Measurements from ENCODE around the gene KIFC3.
"Not testable (repeated sequence)": the region's sequence is repeated elsewhere in the genome, so short reads cannot be mapped to it uniquely, and the experiment has no call there.

The KIFC3 gene

DNA sequence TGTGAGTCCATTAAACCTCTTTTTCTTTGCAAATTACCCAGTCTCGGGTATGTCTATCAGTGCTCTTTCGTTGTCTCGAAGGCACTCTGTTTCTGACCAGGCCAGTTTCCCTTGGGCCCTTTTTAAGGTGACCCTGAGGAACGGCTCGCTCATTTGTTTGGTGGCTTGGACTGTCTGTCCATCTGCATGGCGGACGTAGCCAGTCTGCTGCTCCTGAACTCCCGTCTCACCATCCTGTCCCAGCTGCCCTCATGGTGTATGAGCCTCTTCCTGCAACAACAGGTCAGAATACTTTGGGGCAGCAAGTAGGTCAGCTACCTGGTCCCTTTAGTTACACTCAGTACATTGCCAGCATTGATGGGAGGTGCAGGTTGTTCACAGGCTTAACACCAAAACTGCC is 88.7 kb downstream of the KIFC3 start:
- Histone ChIP-seq H3K27me3 (ENCODE audit: low read depth, low read length) (peaks cover 65% of the 10 kb centered on the region), H3K36me3 (replicated peaks; ENCODE audit: low read depth, low read length) (no peaks in the 10 kb centered on the region), H3K27ac (ENCODE audit: low read length) (no peak overlapping the region), H3K4me2 (ENCODE audit: low read length) (no peak overlapping the region), H3K4me3 (ENCODE audit: low read length) (no peak overlapping the region), H3K79me2 (ENCODE audit: low read length) (no peaks in the 10 kb centered on the region), H3K4me1 (ENCODE audit: low read length) (no peaks in the 10 kb centered on the region), H3K9me3 (ENCODE audit: insufficient read depth, low read length) (no peaks in the 10 kb centered on the region), H2AFZ (ENCODE audit: low read depth, low read length) (no peak overlapping the region), H3K9ac (ENCODE audit: low read length) (no peak overlapping the region), H4K20me1 (ENCODE audit: insufficient read depth, low read length) (no peaks in the 10 kb centered on the region)
- TF ChIP-seq, protein P1, sequence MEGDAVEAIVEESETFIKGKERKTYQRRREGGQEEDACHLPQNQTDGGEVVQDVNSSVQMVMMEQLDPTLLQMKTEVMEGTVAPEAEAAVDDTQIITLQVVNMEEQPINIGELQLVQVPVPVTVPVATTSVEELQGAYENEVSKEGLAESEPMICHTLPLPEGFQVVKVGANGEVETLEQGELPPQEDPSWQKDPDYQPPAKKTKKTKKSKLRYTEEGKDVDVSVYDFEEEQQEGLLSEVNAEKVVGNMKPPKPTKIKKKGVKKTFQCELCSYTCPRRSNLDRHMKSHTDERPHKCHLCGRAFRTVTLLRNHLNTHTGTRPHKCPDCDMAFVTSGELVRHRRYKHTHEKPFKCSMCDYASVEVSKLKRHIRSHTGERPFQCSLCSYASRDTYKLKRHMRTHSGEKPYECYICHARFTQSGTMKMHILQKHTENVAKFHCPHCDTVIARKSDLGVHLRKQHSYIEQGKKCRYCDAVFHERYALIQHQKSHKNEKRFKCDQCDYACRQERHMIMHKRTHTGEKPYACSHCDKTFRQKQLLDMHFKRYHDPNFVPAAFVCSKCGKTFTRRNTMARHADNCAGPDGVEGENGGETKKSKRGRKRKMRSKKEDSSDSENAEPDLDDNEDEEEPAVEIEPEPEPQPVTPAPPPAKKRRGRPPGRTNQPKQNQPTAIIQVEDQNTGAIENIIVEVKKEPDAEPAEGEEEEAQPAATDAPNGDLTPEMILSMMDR (IDR thresholded peaks at IDR 0.05; ENCODE audit: low read depth, low read length) = no peak
- no peak for TF ChIP-seq EZH2phosphoT487 (IDR thresholded peaks at IDR 0.05; ENCODE audit: low read depth)

DNA sequence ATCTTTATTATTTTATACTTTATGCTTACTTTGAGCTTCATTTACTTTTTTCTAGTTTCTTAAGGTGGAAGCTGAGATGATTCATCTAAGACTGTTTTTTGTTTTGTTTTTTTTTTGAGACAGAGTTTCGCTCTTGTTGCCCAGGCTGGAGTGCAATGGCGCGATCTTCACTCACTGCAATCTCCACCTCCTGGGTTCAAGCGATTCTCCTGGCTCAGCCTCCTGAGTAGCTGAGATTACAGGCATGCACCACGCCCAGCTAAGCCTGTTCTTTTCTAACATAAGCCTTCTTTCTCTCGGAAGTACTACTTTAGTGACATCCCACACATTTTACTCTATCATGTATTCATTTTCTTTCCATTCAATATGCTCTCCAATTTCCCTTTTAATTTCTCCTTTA is 89.7 kb downstream of the KIFC3 start:
- not testable (repeated sequence) for H3K4me3 ChIP-seq (ENCODE audit: low read length); H3K9me3 ChIP-seq (ENCODE audit: insufficient read depth, low read length); H3K27ac ChIP-seq (ENCODE audit: low read length); H3K79me2 ChIP-seq (ENCODE audit: low read length); H3K4me1 ChIP-seq (ENCODE audit: low read length); H4K20me1 ChIP-seq (ENCODE audit: insufficient read depth, low read length); H2AFZ ChIP-seq (ENCODE audit: low read depth, low read length); H3K9ac ChIP-seq (ENCODE audit: low read length); H3K4me2 ChIP-seq (ENCODE audit: low read length); H3K36me3 ChIP-seq (replicated peaks; ENCODE audit: low read depth, low read length)
- peaks cover 73% of the 10 kb centered on the region for H3K27me3 ChIP-seq (ENCODE audit: low read depth, low read length)

DNA sequence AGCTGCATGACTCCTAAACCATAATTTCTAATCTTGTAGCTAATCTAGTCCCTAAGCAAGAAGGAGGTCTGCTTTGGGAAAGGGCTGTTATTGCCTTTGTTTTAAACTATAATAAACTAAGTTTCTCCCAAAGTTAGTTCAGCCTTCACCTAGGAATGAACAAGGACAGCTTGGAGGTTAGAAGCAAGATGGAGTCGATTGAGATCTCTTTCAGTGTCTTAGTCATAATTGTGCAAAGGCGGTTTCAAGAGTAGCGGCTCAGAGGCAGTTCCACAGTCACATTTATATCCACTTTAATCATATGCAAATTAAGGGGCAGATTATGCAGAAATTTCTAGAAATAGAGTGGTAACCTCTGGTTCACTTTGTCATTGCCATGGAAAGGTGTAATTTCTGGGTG is 90.3 kb downstream of the KIFC3 start:
- Histone ChIP-seq H3K4me1 (ENCODE audit: low read length) (no peaks in the 10 kb centered on the region), H3K9me3 (ENCODE audit: insufficient read depth, low read length) (no peaks in the 10 kb centered on the region), H3K9ac (ENCODE audit: low read length) (no peak overlapping the region), H3K79me2 (ENCODE audit: low read length) (no peaks in the 10 kb centered on the region), H4K20me1 (ENCODE audit: insufficient read depth, low read length) (no peaks in the 10 kb centered on the region), H3K27me3 (ENCODE audit: low read depth, low read length) (peaks cover 73% of the 10 kb centered on the region), H3K27ac (ENCODE audit: low read length) (no peak overlapping the region), H2AFZ (ENCODE audit: low read depth, low read length) (no peak overlapping the region), H3K36me3 (replicated peaks; ENCODE audit: low read depth, low read length) (no peaks in the 10 kb centered on the region), H3K4me2 (ENCODE audit: low read length) (no peak overlapping the region), H3K4me3 (ENCODE audit: low read length) (no peak overlapping the region)
- no peak for TF ChIP-seq EZH2phosphoT487 (IDR thresholded peaks at IDR 0.05; ENCODE audit: low read depth)
- TF ChIP-seq, protein P1 (IDR thresholded peaks at IDR 0.05; ENCODE audit: low read depth, low read length) = no peak

DNA sequence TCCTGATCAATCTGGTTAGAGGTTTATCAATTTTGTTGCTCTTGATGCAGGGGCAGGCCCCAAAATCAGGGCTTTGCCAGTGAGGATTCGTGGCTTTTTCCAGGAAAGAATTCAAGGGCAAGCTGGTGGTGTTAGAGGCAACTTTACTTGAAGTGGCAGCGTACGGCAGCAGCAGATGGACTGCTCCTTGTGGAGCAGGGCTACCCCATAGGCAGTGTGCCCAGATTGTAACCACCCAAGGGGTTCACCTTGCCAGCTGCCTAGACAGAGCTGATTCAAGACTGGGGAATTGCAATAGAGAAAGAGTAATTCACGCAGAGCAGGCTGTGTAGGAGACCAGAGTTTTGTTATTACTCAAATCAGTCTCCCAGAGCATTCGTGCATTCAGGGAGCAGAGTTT is 90.9 kb downstream of the KIFC3 start:
- Histone ChIP-seq H3K9ac (ENCODE audit: low read length) (no peak overlapping the region), H3K4me3 (ENCODE audit: low read length) (no peak overlapping the region), H3K27ac (ENCODE audit: low read length) (no peak overlapping the region), H3K79me2 (ENCODE audit: low read length) (no peaks in the 10 kb centered on the region), H3K4me1 (ENCODE audit: low read length) (no peaks in the 10 kb centered on the region), H4K20me1 (ENCODE audit: insufficient read depth, low read length) (no peaks in the 10 kb centered on the region), H3K36me3 (replicated peaks; ENCODE audit: low read depth, low read length) (no peaks in the 10 kb centered on the region), H3K4me2 (ENCODE audit: low read length) (no peak overlapping the region), H2AFZ (ENCODE audit: low read depth, low read length) (no peak overlapping the region), H3K9me3 (ENCODE audit: insufficient read depth, low read length) (no peaks in the 10 kb centered on the region), H3K27me3 (ENCODE audit: low read depth, low read length) (peaks cover 73% of the 10 kb centered on the region)
- TF ChIP-seq, protein P1 (IDR thresholded peaks at IDR 0.05; ENCODE audit: low read depth, low read length) = no peak
- no peak for TF ChIP-seq EZH2phosphoT487 (IDR thresholded peaks at IDR 0.05; ENCODE audit: low read depth)

DNA sequence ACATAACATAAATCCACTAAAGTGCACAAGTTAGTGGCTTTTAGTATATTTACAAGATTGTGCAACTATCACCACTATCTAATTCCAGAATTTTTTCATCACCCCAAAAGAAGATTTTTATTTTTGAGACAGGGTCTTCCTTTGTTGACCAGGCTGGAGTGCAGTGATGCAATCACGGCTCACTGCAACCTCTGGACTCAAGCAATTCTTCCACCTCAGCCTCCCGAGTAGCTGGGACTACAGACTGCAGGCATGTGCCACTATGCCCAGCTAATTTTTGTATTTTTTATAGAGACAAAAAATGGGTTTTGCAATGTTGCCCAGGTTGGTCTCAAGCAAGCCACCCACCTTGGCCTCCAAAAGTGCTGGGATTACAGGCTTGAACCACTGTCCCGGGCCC is 92.6 kb downstream of the KIFC3 start:
- no peaks in the 10 kb centered on the region for H4K20me1 ChIP-seq (ENCODE audit: insufficient read depth, low read length)
- no peaks in the 10 kb centered on the region for H3K79me2 ChIP-seq (ENCODE audit: low read length)
- no peak overlapping the region for H2AFZ ChIP-seq (ENCODE audit: low read depth, low read length)
- H3K4me3 ChIP-seq (ENCODE audit: low read length) = no peak overlapping the region
- no peak overlapping the region for H3K9ac ChIP-seq (ENCODE audit: low read length)
- TF ChIP-seq, protein P1 (IDR thresholded peaks at IDR 0.05; ENCODE audit: low read depth, low read length) = no peak
- no peak for TF ChIP-seq EZH2phosphoT487 (IDR thresholded peaks at IDR 0.05; ENCODE audit: low read depth)
- H3K27ac ChIP-seq (ENCODE audit: low read length) = no peak overlapping the region
- H3K27me3 ChIP-seq (ENCODE audit: low read depth, low read length) = peaks cover 69% of the 10 kb centered on the region
- H3K9me3 ChIP-seq (ENCODE audit: insufficient read depth, low read length) = no peaks in the 10 kb centered on the region
- no peak overlapping the region for H3K4me2 ChIP-seq (ENCODE audit: low read length)
- H3K36me3 ChIP-seq (replicated peaks; ENCODE audit: low read depth, low read length) = no peaks in the 10 kb centered on the region
- H3K4me1 ChIP-seq (ENCODE audit: low read length) = no peaks in the 10 kb centered on the region

Data from OCI-LY3 (cell line).